Measurements from ENCODE around the gene GLTP. TPM values are rescaled to one million over a fixed set of nuclear protein-coding genes. Genes with fewer than 3 reads are reported as not detected.

Gene GLTP
- total RNA-seq: 42.0 and 82.8 TPM in 2 replicates

DNA sequence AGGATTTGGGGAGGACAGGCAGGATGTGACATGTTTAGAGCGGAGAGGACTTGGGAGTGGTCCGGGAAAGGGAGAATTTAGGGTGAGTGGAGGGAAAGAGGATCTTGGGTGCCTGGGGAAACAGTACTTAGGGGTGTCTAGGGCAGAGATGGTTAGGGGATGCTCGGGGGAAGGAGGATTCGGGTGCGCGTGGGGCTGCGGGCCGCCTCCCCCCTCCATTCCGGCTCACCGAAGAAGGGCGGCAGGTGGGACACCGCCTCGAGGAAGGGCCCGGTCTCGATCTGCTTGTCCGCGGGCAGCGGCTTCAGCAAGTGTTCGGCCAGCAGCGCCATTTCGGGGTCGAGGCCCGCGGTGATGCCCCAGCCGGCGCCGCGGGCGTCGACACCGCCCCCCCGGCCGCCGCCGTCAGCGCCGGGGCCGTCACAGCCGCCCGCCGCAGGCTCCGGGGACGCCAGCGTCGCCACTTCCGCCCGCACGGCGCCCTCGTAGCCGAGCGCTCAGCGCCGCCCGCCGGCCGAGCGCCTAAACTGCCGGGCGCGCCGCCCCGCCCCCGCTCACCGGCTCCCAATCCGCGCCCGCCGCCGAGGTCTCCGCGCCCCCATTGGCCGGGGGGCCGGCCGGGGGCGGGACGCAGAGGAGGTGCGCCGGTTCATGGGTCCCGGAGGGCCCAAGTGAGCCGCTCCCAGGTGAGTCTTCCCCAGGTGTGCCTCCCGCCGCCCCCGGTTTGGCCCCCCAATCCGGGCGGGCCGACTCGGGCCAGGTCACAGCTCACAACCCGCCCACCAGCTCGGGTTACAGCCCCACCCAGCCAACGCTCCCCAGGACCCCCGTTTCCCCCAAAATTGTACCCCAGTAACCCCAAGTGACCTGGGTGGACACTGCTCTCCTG, at the start of gene GLTP:
TSS of gene GLTP (minus strand) at position 499 of the 889 bp plus-strand sequence. CDS start at position 332, 167 bp downstream.

DNA sequence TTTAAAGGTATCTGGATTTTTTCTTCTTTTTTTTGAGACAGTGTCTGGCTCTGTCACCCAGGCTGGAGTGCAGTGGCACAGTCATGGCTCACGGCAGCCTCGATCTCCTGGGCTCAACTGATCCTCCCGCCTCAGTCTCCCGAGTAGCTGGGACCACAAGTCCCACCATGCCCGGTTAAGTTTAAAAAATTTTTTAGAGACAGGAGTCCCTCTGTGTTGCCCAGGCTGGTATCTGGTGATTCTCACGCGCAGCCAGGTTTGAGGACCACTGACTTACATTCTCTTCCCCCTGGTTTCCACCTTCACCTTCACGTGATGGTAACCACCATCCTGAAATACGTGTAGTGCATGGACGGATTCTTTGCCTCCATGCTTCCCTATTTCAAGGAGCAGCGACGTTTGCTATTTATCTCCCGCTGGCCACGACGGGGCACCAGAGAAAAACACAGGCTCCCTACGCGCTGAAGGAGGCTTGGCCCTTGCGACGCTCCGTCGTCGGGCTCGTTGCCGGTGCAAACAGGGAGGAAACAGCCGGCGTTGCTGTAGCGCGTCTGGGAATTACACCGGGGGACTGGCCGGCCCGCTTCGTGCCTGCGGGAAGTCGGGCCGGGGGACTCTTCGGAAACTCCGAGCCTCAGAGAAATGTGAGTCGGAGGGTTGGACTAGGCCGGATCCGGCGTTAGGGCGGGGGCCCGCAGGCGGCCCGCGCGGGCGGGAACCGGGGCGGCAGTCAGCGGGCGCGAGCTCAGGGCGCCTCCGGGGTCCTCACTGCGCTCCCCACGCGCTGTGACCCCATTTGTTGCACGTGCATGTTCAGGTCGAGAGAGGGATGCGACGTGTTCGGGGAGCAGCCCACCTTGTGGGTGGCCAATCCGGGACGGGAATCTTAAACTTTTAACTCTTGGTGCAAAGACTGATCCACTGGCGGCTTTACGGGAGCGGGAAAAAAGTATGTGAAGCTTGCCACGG, 19.7 kb upstream of the GLTP start, which contains the start of gene TCHP:
TSS of gene TCHP (plus strand) at position 492 of the 969 bp plus-strand sequence. CDS start 2,753 bp downstream, outside the sequence.

DNA sequence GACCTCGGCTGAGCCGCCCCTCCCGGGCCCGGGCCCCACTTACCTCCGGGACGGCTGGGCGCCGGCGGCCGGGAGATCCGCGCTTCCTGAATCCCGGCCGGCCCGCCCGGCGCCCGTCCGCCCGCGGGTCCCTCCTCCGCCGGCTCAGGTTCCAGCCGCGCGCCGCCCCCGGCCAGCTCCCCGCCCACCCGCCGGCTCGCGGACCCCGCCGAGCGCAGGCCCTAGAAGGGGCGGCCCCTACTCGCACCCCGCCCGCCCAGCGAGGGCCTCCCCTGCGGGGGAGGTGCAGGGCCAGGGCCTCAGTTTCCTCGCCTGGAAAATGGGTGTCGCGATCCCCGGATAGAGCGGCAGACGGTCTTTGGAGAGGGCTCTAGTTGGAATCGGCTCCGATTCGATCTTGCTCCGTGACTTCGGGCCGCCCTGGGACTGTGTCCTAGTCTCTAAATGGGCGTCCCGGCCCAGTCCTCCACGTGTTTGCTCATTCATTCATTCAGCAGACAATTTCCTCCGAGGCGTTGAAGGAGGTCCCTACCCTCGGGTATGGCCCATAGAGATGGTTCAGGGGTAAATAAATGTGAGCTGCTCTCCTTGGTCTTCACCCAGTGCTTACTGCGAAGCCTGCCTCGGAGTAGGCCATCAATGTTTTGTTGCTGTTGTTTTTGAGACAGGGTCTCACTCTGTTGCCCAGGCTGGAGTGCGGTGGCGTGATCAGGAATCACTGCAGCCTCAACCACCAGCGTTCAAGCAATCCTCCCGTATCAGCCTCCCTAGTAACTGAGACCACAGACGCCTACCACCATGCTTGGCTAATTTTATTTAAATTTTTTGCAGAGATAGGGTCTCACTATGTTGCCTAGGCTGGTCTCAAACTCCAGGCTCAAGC, 46.8 kb downstream of the GLTP start, which contains the start of gene TRPV4:
TSS of gene TRPV4 (minus strand) at position 92 of the 883 bp plus-strand sequence. CDS start 18,602 bp downstream, outside the sequence.

Other genes with a start within 250 kb of the GLTP start
- 0.11 and 0.37 TPM in 2 replicates for gene FAM222A, start 166.7 kb downstream of the GLTP start, total RNA-seq
- gene TRPV4, start 47.1 kb downstream of the GLTP start, total RNA-seq: 0.66 and 2.2 TPM in 2 replicates
- 10.2 and 14.8 TPM in 2 replicates for gene TCHP, start 19.7 kb upstream of the GLTP start, total RNA-seq
- gene GIT2, start 115.8 kb upstream of the GLTP start, total RNA-seq: 36.6 and 44.8 TPM in 2 replicates
- 108 and 201 TPM in 2 replicates for gene ANKRD13A, start 118.9 kb upstream of the GLTP start, total RNA-seq
- 10.2 and 18.2 TPM in 2 replicates for gene C12orf76, start 168.0 kb upstream of the GLTP start, total RNA-seq
- gene IFT81, start 243.8 kb upstream of the GLTP start, total RNA-seq: 24.8 and 25.1 TPM in 2 replicates

Measured in uterine smooth muscle cell (primary cell).